ENCODE data around the gene CHD6.

The CHD6 gene

DNA sequence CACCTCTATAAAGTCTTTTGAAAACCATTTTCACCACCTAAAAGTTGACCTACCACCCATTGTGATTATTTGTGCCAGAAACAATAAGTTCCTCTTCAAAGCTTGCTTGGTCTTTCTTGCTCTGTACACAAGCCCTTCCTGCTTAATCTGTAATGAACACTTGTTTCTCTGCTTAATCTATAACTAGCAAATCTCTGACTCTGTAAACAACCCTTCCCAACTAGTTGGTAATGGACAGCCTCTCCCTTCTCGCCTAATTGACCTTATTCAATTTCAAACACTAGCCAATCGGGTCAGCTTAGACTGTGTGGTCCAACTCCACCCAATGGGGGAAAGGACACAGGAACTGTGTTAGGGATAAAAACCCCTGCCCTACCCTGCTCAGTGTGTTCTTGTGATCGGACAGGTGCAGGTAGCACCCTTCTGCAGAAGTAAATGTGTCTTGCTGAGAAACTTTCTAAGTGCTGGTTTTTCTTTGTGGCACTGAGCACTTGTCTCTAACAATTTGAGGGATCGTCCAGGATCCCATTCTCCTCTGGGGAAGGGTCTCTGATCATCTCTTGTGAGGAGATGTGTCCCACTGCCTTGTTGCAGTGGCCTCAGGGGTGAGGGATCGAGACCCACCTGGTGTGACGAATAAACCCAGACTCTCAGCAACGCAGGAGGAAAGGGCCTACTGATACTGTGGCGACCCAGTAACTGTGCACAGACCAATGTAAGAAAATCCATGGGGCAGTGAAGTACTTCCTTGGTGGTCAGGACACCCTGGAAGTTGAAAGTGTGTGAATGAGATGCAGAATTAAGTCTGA lies 23.5 kb downstream of the CHD6 start:
- no peaks in the 10 kb centered on the region for H3K36me3 ChIP-seq
- H3K4me1 ChIP-seq (ENCODE audit: control insufficient read depth in 1 of 2, insufficient read depth in 1 of 2, low read depth in 1 of 2, low read length in 1 of 2) = peaks cover 0 to 9% of the 10 kb centered on the region in 2 experiments
- H3K27ac ChIP-seq = no peak overlapping the region
- H3K4me3 ChIP-seq (ENCODE audit: low read depth in 1 of 2, low read length in 1 of 2) = no peak overlapping the region
- TF ChIP-seq, protein P1, sequence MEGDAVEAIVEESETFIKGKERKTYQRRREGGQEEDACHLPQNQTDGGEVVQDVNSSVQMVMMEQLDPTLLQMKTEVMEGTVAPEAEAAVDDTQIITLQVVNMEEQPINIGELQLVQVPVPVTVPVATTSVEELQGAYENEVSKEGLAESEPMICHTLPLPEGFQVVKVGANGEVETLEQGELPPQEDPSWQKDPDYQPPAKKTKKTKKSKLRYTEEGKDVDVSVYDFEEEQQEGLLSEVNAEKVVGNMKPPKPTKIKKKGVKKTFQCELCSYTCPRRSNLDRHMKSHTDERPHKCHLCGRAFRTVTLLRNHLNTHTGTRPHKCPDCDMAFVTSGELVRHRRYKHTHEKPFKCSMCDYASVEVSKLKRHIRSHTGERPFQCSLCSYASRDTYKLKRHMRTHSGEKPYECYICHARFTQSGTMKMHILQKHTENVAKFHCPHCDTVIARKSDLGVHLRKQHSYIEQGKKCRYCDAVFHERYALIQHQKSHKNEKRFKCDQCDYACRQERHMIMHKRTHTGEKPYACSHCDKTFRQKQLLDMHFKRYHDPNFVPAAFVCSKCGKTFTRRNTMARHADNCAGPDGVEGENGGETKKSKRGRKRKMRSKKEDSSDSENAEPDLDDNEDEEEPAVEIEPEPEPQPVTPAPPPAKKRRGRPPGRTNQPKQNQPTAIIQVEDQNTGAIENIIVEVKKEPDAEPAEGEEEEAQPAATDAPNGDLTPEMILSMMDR (IDR thresholded peaks at IDR 0.05) = no peak
- no peaks in the 10 kb centered on the region for H3K27me3 ChIP-seq
- H3K9me3 ChIP-seq = peaks cover 24% of the 10 kb centered on the region

GRCh38 chr20:41592516-41593216 lies 25.5 kb downstream of the CHD6 start:
- Histone ChIP-seq H3K9me3 (peaks cover 14% of the 10 kb centered on the region), H3K27me3 (no peaks in the 10 kb centered on the region), H3K4me3 (ENCODE audit: low read depth in 1 of 2, low read length in 1 of 2) (no peak overlapping the region), H3K36me3 (no peaks in the 10 kb centered on the region), H3K4me1 (ENCODE audit: control insufficient read depth in 1 of 2, insufficient read depth in 1 of 2, low read depth in 1 of 2, low read length in 1 of 2) (peaks cover 0 to 9% of the 10 kb centered on the region in 2 experiments), H3K27ac (peak overlapping the region; percentile 21)
- TF ChIP-seq, protein P1 (IDR thresholded peaks at IDR 0.05) = no peak

- H3K27me3 ChIP-seq = no peaks in the 10 kb centered on the region
- H3K9me3 ChIP-seq = no peaks in the 10 kb centered on the region
- H3K36me3 ChIP-seq = no peaks in the 10 kb centered on the region
- no peak overlapping the region for H3K27ac ChIP-seq
- H3K4me3 ChIP-seq (ENCODE audit: low read depth in 1 of 2, low read length in 1 of 2) = no peak overlapping the region
- H3K4me1 ChIP-seq (ENCODE audit: control insufficient read depth in 1 of 2, insufficient read depth in 1 of 2, low read depth in 1 of 2, low read length in 1 of 2) = peaks cover 0 to 5% of the 10 kb centered on the region in 2 experiments
- TF ChIP-seq, protein P1 (IDR thresholded peaks at IDR 0.05) = no peak
Observed at GRCh38 chr20:41587956-41588355, 30.2 kb downstream of the CHD6 start.

DNA sequence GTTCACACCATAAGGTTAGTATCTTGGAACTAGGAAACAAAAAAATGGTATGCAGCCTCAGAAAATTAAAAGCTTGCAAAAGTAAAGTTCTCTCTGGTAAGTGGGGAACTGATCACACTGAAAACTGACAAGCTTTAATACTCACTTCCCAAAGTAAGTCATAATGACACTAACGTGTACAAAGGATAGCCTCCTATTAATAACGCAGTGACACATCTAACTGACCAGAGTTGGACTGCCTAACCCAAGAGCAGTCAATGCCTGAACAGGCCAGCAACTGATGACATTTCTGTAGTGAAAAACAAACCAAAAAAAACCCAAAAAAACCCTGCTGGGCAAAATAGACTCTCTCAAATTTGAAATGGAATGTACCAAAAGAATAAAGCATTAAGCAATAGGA lies 30.7 kb downstream of the CHD6 start:
- Histone ChIP-seq H3K4me1 (ENCODE audit: control insufficient read depth in 1 of 2, insufficient read depth in 1 of 2, low read depth in 1 of 2, low read length in 1 of 2) (peaks cover 0 to 2% of the 10 kb centered on the region in 2 experiments), H3K36me3 (no peaks in the 10 kb centered on the region), H3K27ac (no peak overlapping the region), H3K27me3 (no peaks in the 10 kb centered on the region), H3K9me3 (no peaks in the 10 kb centered on the region), H3K4me3 (ENCODE audit: low read depth in 1 of 2, low read length in 1 of 2) (no peak overlapping the region)
- TF ChIP-seq, protein P1 (IDR thresholded peaks at IDR 0.05) = no peak

DNA sequence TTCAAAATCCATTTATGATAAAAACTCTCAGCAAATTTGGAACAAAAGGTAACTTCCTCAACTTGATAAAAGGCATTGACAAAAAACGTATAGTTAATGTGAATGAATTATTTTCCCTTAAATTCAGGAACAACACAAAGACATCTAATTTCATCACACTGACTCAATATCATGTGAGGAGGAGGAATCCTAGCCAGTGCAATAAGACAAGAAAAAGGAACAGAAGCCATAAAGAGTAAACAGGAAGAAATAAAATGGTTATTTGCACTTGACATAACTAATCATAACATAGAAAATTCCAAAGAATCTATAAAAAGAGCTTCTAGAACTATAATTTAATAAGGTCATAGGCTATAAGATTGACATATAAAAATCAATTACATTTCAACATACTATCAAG lies 31.4 kb downstream of the CHD6 start:
- no peaks in the 10 kb centered on the region for H3K9me3 ChIP-seq
- no peaks in the 10 kb centered on the region for H3K36me3 ChIP-seq
- H3K4me3 ChIP-seq (ENCODE audit: low read depth in 1 of 2, low read length in 1 of 2) = no peak overlapping the region
- no peak overlapping the region for H3K27ac ChIP-seq
- TF ChIP-seq, protein P1 (IDR thresholded peaks at IDR 0.05) = no peak
- H3K27me3 ChIP-seq = no peaks in the 10 kb centered on the region
- H3K4me1 ChIP-seq (ENCODE audit: control insufficient read depth in 1 of 2, insufficient read depth in 1 of 2, low read depth in 1 of 2, low read length in 1 of 2) = no peaks in the 10 kb centered on the region

Measured in neutrophil (primary cell).